ENCODE data around the gene MAEA.
"Not testable (repeated sequence)": the region's sequence is repeated elsewhere in the genome, so short reads cannot be mapped to it uniquely, and the experiment has no call there.

Gene MAEA

GRCh38 chr4:1334579-1334895, 44.8 kb downstream of the MAEA start:
- H3K4me3 ChIP-seq (replicated peaks; ENCODE audit: low read depth, low read length): no peak overlapping the region
- no peak for DNase-seq (ENCODE audit: low read depth)
- no peak for TF ChIP-seq CTCF (IDR thresholded peaks at IDR 0.05; ENCODE audit: low read length, missing control alignments)

GRCh38 chr4:1335193-1335883, 45.6 kb downstream of the MAEA start:
- peak; percentile 11 for DNase-seq (ENCODE audit: low read depth)
- not testable (repeated sequence) for H3K4me3 ChIP-seq (replicated peaks; ENCODE audit: low read depth, low read length)

GRCh38 chr4:1336088-1336491, 46.4 kb downstream of the MAEA start:
- TF ChIP-seq CTCF (IDR thresholded peaks at IDR 0.05; ENCODE audit: low read length, missing control alignments): no peak
- H3K4me3 ChIP-seq (replicated peaks; ENCODE audit: low read depth, low read length): no peak overlapping the region
- peak; percentile 63 for DNase-seq (ENCODE audit: low read depth)

- H3K4me3 ChIP-seq (replicated peaks; ENCODE audit: low read depth, low read length): no peak overlapping the region
- no peak for DNase-seq (ENCODE audit: low read depth)
- TF ChIP-seq CTCF (IDR thresholded peaks at IDR 0.05; ENCODE audit: low read length, missing control alignments): no peak
Observed at GRCh38 chr4:1337376-1337831, 47.7 kb downstream of the MAEA start.

- no peak overlapping the region for H3K4me3 ChIP-seq (replicated peaks; ENCODE audit: low read depth, low read length)
- no peak for DNase-seq (ENCODE audit: low read depth)
- TF ChIP-seq CTCF (IDR thresholded peaks at IDR 0.05; ENCODE audit: low read length, missing control alignments): no peak
Observed at GRCh38 chr4:1337951-1338751, 48.5 kb downstream of the MAEA start.

GRCh38 chr4:1338752-1339414, 49.2 kb downstream of the MAEA start:
- no peak overlapping the region for H3K4me3 ChIP-seq (replicated peaks; ENCODE audit: low read depth, low read length)
- no peak for DNase-seq (ENCODE audit: low read depth)
- no peak for TF ChIP-seq CTCF (IDR thresholded peaks at IDR 0.05; ENCODE audit: low read length, missing control alignments)

- DNase-seq (ENCODE audit: low read depth): no peak
- H3K4me3 ChIP-seq (replicated peaks; ENCODE audit: low read depth, low read length): no peak overlapping the region
- TF ChIP-seq CTCF (IDR thresholded peaks at IDR 0.05; ENCODE audit: low read length, missing control alignments): no peak
Observed at GRCh38 chr4:1339489-1339888, 49.8 kb downstream of the MAEA start.
